Stimulated activated CD8-positive, alpha-beta memory T cell treated with anti-CD3 and anti-CD28 coated beads, Interleukin-7, amount 100 ng/mL, for 48 hours (primary cell): ENCODE measurements around the gene RAB14.
"Not testable (repeated sequence)": the region's sequence is repeated elsewhere in the genome, so short reads cannot be mapped to it uniquely, and the experiment has no call there.

Experiments used
- DNase-seq, 2 donors: peaks; one replicate each; pipeline ENCODE4 v3.0.0-alpha.2; 2020; ENCODE audit warnings: low read depth in 1 of 2; ENCODE audit errors: extremely low read depth in 1 of 2

RAB14 gene

DNA sequence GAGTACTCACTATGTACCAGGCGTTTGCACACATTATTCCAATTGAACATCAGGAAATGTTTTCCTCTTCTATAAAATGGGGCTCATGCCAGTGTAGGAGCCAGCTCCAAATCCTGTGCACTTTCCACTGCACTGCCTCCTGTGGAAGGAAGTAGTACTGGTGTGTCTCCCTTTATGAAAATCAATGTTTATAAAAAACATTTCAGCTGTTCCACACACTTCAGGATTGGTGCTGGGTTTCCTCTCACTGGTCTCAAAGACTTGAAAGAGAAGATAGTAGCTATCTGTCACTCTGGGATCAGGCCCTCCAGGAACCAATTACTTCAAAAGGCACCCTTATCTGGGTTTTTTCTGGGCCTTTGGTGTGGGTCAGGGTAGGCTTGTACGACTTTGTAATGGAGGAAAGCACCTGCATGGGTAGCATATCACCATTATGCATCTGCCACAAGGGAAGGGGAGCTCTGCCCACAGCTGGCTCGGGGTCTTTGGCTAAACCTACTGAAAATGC is 32.5 kb downstream of the RAB14 start:
- no peak for DNase-seq

DNA sequence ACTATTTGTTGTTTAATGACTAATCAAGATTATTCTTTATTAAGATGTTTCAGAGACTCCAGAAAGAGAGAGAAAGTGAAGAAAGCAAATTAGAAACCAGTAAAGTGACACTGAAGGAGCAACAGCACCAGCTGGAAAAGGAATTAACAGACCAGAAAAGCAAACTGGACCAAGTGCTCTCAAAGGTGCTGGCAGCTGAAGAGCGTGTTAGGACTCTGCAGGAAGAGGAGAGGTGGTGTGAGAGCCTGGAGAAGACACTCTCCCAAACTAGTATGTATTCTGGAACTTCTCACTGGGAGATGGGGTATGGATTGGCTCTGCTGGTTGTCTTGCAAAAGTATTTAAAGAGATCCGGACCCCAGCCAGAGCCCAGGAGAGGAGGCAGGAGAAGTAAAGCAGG is 33.6 kb downstream of the RAB14 start:
- no peak for DNase-seq

DNA sequence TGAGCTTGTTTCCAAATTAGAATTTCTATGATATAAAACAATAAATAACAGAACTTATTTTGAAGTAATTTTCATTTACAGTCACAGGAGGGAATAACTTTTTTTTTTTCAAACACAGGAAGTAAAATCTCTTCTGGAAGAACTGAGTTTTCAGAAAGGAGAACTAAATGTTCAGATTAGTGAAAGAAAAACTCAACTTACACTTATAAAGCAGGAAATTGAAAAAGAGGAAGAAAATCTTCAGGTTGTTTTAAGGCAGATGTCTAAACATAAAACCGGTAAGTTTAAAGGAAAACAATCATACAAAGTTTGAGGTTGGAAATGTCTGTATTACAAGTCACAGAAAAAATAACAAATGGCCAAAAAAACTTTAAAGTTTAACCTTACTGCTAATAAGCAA is 41.6 kb downstream of the RAB14 start:
- DNase-seq: no peak

DNA sequence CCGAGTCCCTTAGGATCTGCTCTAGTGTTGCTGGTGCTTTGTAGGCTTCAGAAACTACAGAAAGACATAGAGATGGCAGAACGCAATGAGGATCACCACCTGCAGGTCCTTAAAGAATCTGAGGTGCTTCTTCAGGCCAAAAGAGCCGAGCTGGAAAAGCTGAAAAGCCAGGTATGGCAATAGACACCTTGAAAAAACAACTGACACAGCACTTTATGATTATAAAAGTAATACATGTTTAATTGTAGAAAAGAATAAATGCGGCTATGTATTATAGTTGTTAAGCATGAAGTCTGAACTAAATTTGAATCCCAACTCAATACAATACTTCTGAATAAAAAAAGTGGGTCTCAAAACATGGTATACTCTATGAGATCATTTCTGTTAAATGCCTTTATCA is 43.7 kb downstream of the RAB14 start:
- DNase-seq: no peak

DNA sequence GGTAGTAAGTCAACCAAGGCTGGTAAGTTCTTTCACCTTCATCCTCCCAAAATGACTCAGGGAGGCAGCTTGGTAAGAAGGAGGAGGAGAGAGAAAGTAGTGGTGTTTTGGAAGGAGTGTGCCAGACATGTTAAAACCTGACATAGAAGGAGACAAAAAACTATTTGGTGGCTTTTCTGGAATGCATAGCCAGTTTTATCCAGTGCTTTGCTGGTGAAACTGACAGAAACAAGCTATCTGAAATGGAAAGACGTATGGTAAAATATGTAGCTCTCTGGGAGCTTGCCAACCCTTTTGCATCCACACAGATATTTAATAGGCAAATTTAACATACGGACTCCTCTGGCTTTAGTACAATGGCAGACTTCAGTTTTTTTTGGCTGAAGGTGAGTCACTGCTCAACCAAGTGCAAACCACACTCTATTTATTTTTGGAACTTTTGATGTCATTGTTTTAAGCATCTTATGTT is 45.4 kb downstream of the RAB14 start:
- no peak for DNase-seq

DNA sequence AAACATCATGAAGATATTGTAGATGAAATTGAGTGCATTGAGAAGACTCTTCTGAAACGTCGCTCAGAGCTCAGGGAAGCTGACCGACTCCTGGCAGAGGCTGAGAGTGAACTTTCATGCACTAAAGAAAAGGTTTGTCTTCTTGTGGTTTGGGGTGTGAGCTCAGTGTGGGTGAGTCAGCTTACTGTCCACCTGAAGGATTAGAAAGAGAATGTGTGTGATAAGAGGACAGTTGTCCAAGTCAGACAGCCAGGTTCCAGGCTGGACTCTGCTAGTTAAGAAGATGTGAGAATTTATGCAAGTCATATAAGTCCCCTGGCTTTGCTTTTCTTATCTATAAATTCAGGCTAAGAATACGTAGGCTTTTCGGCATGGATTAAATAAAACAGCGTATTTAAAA is 46.9 kb downstream of the RAB14 start:
- no peak for DNase-seq

DNA sequence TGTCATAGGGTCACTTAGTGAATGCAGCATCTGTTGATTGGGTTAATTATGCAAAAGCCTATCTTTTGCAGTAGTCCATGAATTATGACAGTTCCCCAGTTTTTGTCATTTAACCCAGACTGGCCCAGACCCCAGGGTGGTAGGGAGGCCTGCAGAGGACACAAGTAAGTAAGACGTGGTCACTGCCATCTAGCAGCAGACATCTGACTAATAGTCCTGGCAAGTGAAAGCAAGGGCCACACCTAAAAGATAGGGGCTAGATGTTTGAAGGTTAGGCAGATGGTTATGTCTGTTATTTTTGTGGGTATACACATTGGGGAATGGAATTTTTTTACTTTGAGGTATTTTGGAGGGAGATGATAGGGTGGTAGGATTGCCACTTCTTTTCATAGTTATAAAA is 48.0 kb downstream of the RAB14 start:
- DNase-seq: no peak

DNA sequence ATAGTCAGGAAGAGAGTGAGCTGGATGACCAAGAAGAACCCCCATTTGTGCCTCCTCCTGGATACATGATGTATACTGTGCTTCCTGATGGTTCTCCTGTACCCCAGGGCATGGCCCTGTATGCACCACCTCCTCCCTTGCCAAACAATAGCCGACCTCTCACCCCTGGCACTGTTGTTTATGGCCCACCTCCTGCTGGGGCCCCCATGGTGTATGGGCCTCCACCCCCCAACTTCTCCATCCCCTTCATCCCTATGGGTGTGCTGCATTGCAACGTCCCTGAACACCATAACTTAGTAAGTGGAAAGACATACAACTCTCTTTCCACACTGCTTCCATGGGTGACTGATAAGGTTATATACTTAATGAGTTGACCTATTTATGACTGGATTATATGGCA is 51.5 kb downstream of the RAB14 start:
- no peak for DNase-seq

DNA sequence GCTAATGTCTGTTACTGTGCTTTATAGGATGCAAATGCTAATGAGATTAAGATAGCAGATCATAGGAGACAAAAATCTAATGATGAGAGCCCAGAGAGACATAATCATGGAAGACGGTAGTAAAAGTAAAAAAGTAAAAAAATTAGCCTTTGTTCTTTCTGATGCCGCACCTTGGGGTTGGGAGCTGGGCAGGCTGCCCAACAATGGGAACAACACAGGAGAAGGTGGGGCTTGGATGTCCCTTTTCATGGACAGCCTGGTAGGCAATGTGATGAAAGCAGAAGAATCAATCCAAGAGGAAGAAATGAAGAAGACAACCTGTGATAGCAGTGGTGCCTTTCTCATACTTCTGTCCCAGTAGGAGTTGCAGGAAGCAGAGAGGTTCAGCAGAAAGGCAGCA is 57.2 kb downstream of the RAB14 start:
- DNase-seq: no peak

DNA sequence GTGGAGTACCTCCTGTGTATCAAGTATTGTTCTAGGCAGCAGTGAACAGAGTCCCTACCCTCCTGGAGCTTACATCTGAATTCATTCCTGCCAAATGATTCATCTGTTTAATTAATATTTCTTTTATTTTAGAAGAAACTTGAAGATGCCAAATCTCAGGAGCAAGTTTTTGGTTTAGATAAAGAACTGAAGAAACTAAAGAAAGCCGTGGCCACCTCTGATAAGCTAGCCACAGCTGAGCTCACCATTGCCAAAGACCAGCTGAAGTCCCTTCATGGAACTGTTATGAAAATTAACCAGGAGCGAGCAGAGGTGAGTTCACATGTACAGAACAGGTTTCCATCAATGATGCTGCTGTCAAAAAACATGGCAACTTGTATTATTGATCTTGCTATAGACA is 57.9 kb downstream of the RAB14 start:
- no peak for DNase-seq

DNA sequence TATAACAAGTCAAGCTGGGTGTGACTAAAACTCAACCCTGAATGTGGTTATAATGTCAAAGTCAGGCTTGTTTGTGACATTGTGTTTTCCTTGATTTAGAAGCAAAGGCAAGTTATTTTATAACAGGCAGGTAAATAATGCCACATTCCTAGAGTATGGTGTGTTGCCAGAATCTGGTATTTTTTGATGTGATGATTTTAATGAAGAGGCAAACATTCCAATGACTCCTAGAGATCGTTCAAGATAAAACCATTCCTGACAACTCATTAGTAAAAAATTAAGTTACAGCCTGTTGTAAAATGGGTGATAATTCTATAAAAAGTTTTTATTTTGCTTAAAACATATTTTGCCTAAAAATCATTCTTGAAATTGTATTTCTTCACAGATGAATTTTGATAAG is 60.0 kb downstream of the RAB14 start:
- no peak for DNase-seq

DNA sequence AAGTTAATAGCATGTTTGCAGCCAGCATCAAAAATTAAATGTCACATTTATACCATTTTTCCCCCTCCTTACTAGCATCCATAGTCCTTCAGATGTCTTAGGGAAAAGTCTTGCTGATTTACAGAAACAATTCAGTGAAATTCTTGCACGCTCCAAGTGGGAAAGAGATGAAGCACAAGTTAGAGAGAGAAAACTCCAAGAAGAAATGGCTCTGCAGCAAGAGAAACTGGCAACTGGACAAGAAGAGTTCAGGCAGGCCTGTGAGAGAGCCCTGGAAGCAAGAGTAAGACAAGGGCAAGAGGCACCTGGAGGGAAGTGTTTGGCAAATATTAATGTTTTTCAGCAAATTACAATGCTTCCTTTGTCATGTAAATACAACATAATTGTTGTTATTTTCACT is 60.4 kb downstream of the RAB14 start:
- DNase-seq: no peak

DNA sequence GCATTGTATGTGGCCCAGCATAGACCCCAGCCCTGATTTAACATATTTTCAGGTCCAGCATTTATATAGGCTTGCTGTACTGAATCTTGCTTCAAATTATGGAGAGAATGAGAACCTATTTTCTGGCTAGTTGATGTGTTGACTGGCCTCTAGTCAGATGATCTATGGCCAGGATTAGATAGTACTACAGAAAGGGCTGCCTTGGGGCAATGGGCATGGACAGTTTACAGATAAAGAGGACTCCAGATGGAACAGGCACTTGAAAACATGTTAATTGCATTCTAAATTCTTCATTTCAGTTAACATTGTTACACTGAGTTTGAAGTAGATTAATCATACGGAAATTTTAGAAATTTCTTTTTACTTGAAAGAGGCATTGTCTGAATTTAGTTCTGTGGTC is 61.5 kb downstream of the RAB14 start:
- no peak for DNase-seq

DNA sequence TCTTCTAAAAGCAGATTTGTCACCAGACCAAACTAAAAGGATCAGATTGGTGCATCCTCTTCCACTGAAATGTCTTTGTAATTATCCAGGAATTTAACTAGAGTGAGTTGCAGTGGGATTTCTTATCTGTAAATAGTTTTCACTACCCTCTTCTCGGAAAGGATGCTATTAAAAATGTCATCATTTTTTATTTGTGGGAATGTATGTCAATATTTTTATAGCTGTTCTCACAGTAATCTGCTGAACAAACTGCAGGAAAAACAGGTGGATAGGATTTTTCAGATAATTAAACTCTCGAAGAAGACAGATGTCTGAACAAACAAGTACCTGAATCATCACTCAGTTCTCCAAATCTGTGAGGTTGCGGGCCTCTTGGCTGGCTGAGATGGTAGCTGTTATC is 62.7 kb downstream of the RAB14 start:
- DNase-seq: no peak

DNA sequence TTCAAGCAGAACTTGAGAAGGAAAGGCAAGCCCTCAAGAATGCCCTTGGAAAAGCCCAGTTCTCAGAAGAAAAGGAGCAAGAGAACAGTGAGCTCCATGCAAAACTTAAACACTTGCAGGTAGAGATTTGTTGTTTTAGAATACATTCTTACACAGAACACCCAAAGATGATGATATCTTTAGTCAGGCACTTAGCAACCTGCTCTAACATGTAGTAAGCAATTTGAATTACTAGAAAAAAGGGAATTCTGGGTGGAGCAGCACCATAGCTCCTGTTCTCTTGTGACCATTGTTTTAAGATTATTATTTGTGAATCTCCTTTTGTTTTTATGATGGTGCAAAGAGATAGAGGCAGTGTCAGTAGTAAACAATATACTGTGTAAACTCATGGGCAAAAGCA is 63.1 kb downstream of the RAB14 start:
- DNase-seq: no peak

DNA sequence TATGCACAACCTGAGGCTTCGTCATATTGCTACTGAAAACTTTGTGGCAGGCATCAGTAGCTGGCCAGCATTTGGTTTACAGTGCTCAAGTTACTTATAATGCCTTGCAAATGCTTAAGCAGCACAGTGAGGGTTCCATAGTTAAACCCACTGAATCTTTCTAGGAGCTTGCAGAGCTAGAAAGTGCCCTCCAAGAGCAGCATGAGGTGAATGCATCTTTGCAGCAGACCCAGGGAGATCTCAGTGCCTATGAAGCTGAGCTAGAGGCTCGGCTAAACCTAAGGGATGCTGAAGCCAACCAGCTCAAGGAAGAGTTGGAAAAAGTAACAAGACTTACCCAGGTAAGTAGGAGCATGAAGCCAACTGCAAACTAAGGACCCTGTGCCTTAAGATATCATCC is 66.0 kb downstream of the RAB14 start:
- DNase-seq: no peak

DNA sequence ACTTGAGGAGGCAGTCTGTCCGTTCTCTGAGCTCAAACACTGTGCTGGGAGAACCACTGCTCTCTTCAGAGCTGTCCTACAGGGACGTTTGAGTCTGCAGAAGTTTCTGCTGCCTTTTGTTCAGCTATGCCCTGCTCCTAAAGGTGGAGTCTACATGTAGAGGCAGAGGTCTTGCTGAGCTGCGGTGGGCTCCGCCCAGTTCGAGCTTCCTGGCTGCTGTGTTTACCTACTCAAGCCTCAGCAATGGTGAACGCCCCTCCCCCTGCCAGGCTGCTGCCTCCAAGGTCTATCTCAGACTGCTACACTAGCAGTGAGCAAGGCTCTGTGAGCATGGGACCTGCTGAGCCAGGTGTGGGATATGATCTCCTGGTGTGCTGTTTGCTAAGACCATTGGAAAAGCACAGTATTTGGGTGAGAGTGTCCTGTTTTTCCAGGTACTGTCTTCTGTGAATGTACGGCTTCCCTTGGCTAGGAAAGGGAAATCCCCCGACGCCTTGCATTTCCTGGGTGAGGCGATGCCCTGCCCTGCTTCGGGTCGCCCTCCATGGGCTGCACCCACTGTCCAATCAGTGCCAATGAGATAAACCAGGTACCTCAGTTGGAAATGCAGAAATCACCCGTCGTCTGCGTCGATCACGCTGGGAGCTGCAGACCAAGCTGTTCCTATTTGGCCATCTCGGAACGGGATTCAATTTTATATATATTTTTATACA is 68.4 kb downstream of the RAB14 start:
- DNase-seq: peak; percentile 15 to 25

DNA sequence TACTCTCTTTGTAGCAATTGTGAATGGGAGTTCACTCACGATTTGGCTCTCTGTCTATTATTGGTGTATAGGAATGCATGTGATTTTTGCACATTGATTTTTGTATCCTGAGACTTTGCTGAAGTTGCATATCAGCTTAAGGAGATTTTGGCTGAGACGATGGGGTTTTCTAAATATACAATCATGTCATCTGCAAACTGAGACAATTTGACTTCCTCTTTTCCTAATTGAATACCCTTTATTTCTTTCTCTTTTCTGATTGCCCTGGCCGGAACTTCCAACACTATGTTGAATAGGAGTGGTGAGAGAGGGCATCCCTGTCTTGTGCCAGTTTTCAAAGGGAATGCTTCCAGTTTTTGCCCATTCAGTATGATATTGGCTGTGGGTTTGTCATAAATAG is 72.3 kb downstream of the RAB14 start:
- not testable (repeated sequence) for DNase-seq
